Measurements from ENCODE around the gene ACTRT2. TPM values are rescaled to one million over a fixed set of nuclear protein-coding genes. Genes with fewer than 3 reads are reported as not detected.

ACTRT2 gene
- total RNA-seq, 4 donors from 2014 or later = not detected

- no peak for DNase-seq (ENCODE audit: low spot score in 2 of 2)
- Histone ChIP-seq H3K4me1 (no peaks in the 10 kb centered on the region), H3K4me3 (no peak overlapping the region), H3K36me3 (no peaks in the 10 kb centered on the region), H3K27me3 (peaks cover 0 to 12% of the 10 kb centered on the region in 2 donors), H3K27ac (no peak overlapping the region), H3K9me3 (peaks cover 0 to 17% (median 0%) of the 10 kb centered on the region in 4 donors)
- 71 to 72% methylated on average over 5 to 10 of the region's 10 CpGs for WGBS, 2 donors
- no peak for TF ChIP-seq EP300 (IDR thresholded peaks at IDR 0.05)
- TF ChIP-seq, protein P1, sequence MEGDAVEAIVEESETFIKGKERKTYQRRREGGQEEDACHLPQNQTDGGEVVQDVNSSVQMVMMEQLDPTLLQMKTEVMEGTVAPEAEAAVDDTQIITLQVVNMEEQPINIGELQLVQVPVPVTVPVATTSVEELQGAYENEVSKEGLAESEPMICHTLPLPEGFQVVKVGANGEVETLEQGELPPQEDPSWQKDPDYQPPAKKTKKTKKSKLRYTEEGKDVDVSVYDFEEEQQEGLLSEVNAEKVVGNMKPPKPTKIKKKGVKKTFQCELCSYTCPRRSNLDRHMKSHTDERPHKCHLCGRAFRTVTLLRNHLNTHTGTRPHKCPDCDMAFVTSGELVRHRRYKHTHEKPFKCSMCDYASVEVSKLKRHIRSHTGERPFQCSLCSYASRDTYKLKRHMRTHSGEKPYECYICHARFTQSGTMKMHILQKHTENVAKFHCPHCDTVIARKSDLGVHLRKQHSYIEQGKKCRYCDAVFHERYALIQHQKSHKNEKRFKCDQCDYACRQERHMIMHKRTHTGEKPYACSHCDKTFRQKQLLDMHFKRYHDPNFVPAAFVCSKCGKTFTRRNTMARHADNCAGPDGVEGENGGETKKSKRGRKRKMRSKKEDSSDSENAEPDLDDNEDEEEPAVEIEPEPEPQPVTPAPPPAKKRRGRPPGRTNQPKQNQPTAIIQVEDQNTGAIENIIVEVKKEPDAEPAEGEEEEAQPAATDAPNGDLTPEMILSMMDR (IDR thresholded peaks at IDR 0.05) = no peak
- no peak for TF ChIP-seq POLR2A (IDR thresholded peaks at IDR 0.05)
Observed at GRCh38 chr1:3003941-3004270, 17.4 kb upstream of the ACTRT2 start.

DNA sequence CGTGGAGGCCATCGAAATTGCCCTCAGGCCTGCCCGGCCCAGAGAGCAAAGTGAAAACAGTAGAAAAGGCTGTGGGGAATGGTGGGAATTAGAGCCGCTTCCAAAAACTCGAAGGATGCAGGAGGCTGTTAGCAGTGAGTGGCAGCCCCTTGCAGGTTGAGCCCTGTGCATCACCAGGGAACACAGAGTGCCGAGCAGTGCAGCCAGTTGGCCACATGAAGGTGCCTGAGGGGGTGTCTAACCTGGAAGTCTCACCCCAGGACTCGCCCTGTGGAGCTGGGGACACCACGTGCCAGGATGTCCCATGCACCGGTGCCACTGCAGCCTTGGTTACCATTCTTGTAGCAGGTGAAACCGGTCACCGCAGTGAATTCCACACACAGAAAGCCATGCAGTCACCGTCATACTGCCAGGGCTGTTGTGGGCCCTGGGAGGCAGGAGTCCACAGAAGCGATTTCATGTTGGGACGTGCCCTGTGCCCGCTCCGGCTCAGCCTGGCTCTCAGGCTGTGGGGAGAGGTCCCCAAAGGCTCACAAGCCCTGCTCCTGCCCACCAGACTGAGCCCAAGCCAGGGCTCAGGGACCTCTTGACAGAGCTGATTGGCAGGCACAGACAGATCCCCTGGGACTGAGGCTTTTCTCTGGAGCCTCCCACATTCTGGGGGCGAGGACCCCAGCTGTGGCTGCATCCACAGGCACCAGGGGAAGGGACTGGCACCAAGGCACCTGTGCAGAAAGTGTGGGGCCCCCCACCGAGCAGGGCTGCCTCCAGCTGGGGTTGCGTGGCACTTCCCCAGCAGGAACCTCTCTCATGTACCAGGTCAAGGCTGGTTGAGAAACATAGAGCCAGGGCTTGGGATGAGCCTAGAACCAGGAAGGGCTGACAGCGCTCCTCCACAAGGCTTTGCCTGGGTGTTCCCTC, 16.7 kb upstream of the ACTRT2 start:
- Histone ChIP-seq H3K36me3 (no peaks in the 10 kb centered on the region), H3K27ac (no peak overlapping the region), H3K4me3 (no peak overlapping the region), H3K9me3 (peaks cover 0 to 22% (median 0%) of the 10 kb centered on the region in 4 donors), H3K4me1 (no peaks in the 10 kb centered on the region), H3K27me3 (peaks cover 0 to 12% of the 10 kb centered on the region in 2 donors)
- DNase-seq (ENCODE audit: low spot score in 2 of 2) = no peak
- no peak for TF ChIP-seq POLR2A (IDR thresholded peaks at IDR 0.05)
- TF ChIP-seq, protein P1 (IDR thresholded peaks at IDR 0.05) = no peak
- WGBS, 2 donors = 80 to 88% methylated on average over 14 to 20 of the region's 20 CpGs

- TF ChIP-seq EP300 (IDR thresholded peaks at IDR 0.05) (no peak), POLR2A (IDR thresholded peaks at IDR 0.05) (no peak)
- Histone ChIP-seq H3K27ac (no peak overlapping the region), H3K9me3 (peaks cover 0 to 22% (median 0%) of the 10 kb centered on the region in 4 donors), H3K4me3 (no peak overlapping the region), H3K27me3 (peaks cover 0 to 12% of the 10 kb centered on the region in 2 donors), H3K36me3 (no peaks in the 10 kb centered on the region), H3K4me1 (no peaks in the 10 kb centered on the region)
- no peak for DNase-seq (ENCODE audit: low spot score in 2 of 2)
- 70 to 73% methylated on average over 8 of the region's 8 CpGs for WGBS, 2 donors
Observed at GRCh38 chr1:3005771-3006170, 15.5 kb upstream of the ACTRT2 start.

DNA sequence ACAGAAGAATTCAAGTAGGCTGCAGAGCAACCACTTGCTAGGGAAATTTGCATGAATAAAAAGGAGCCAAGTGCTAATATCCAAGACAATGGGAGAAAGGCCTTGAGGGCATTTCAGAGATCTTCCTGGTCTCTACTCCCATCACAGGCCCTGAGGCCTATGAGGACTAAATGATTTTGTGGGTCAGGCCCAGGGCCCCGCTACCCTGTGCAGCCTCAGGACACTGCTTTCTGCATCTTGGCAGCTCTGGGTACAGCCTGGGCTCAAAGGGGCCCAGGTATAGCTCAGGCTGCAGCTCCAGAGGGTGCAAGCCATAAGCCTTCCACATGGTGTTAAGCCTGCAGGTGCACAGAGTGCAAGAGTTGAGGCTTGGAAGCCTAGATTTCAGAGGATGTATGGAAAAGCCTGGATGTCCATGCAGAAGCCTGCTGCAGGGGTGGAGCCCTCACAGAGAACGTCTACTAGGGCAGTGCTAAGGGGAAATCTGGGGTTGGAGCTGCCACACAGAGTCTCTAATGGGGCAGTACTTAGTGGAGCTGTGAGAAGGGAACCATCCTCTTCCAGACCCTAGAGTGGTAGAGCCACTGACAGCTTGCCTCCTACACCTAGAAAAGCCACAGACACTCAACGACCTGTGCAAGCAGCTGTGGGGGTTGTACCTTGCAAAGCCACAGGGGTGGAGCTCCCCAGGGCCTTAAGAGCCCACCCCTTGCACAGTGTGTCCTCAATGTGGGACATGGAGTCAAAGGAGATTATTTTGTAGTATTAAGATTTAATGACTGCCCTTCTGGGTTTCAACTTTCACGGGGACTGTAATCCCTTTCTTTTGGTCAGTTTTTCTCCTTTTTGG, 13.7 kb upstream of the ACTRT2 start:
- 82 to 92% methylated on average over 4 of the region's 4 CpGs for WGBS, 2 donors
- Histone ChIP-seq H3K4me1 (peaks cover 0 to 11% (median 0%) of the 10 kb centered on the region in 4 donors), H3K36me3 (no peaks in the 10 kb centered on the region), H3K4me3 (no peak overlapping the region), H3K27me3 (peaks cover 0 to 12% of the 10 kb centered on the region in 2 donors), H3K27ac (no peak overlapping the region), H3K9me3 (peaks cover 0 to 22% (median 0%) of the 10 kb centered on the region in 4 donors)
- DNase-seq (ENCODE audit: low spot score in 2 of 2) = no peak
- no peak for TF ChIP-seq POLR2A (IDR thresholded peaks at IDR 0.05)
- TF ChIP-seq, protein P1 (IDR thresholded peaks at IDR 0.05) = no peak
- no peak for TF ChIP-seq EP300 (IDR thresholded peaks at IDR 0.05)

DNA sequence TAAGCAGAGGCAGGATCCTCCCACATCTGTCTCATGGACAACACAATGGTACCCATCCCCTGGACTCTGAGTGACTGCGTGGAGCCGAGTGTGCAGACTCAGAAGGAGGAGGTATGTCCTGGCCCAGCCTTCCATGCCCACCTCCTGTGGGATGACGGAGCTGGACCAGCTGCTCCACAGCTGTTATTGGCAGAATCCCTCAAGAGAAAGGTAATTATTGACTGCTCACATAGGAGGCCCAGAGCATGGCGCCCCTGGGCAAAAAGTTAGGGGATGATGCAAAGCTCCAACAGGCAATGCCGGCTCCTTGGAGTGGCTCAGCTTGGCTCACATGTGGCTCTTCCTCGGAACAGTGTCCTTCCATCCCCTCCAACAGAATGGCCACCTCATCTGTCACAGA, 12.2 kb upstream of the ACTRT2 start:
- DNase-seq (ENCODE audit: low spot score in 2 of 2) = no peak
- WGBS, 2 donors = 93 to 94% methylated on average over 5 of the region's 6 CpGs
- Histone ChIP-seq H3K9me3 (peaks cover 0 to 22% (median 0%) of the 10 kb centered on the region in 4 donors), H3K27me3 (peaks cover 0 to 22% of the 10 kb centered on the region in 2 donors), H3K27ac (no peak overlapping the region), H3K36me3 (no peaks in the 10 kb centered on the region), H3K4me3 (no peak overlapping the region), H3K4me1 (peaks cover 0 to 16% (median 0%) of the 10 kb centered on the region in 4 donors)
- TF ChIP-seq, protein P1 (IDR thresholded peaks at IDR 0.05) = no peak
- TF ChIP-seq EP300 (IDR thresholded peaks at IDR 0.05) (no peak), POLR2A (IDR thresholded peaks at IDR 0.05) (no peak)
